ENCODE data around the gene MAMDC4.
"Not testable (repeated sequence)": the region's sequence is repeated elsewhere in the genome, so short reads cannot be mapped to it uniquely, and the experiment has no call there.

The MAMDC4 gene

GRCh38 chr9:136831002-136831719 is 21.0 kb upstream of the MAMDC4 start:
- Histone ChIP-seq H4K91ac (ENCODE audit: low read depth, low read length, poor library complexity) (no peak overlapping the region), H3K79me1 (ENCODE audit: low read depth, low read length) (peaks cover 9% of the 10 kb centered on the region), H2BK120ac (ENCODE audit: low read depth, low read length) (no peak overlapping the region), H3K4me2 (ENCODE audit: insufficient read depth, low read length, poor library complexity, severe bottlenecking) (no peak overlapping the region), H2AK5ac (ENCODE audit: low read depth, low read length) (no peak overlapping the region), H3K9ac (ENCODE audit: low read depth, low read length, poor library complexity) (peak overlapping the region; percentile 14), H2BK5ac (ENCODE audit: low read length) (no peak overlapping the region), H3K14ac (ENCODE audit: low read length) (no peak overlapping the region), H3K27me3 (ENCODE audit: control insufficient read depth in 3 of 3, insufficient read depth in 3 of 3, low read depth in 1 of 3, low read length in 3 of 3) (no peaks in the 10 kb centered on the region), H3K4me1 (ENCODE audit: control insufficient read depth in 2 of 2, insufficient read depth in 1 of 2, low read depth in 1 of 2, low read length in 2 of 2) (no peaks in the 10 kb centered on the region), H3K9me3 (replicated peaks in 1 of 2; ENCODE audit: control insufficient read depth in 2 of 2, insufficient read depth in 1 of 2, low read depth in 1 of 2, low read length in 2 of 2) (no peaks in the 10 kb centered on the region), H2AFZ (ENCODE audit: low read length) (no peak overlapping the region), H3K4ac (ENCODE audit: low read length) (no peak overlapping the region), H3K27ac (replicated peaks; ENCODE audit: low read length) (no peak overlapping the region), H3K18ac (ENCODE audit: low read length) (no peak overlapping the region), H4K8ac (ENCODE audit: low read depth, low read length) (no peak overlapping the region), H3K4me3 (ENCODE audit: low read length in 2 of 2) (peak overlapping the region in 1 of 2 donors; percentile 16), H3K23ac (ENCODE audit: low read depth, low read length, poor library complexity) (no peak overlapping the region), H2BK15ac (ENCODE audit: low read length) (no peak overlapping the region), H3K36me3 (replicated peaks in 1 of 2; ENCODE audit: control insufficient read depth in 2 of 2, insufficient read depth in 2 of 2, low read length in 2 of 2) (peaks cover 63 to 84% of the 10 kb centered on the region in 2 donors), H2BK12ac (ENCODE audit: low read length) (no peak overlapping the region)
- WGBS, 2 donors (ENCODE audit: extremely low coverage in 2 of 2, insufficient read length in 2 of 2, insufficient replicate concordance in 1 of 2) = no CpG with 5 or more reads among the region's 30 CpGs
- DNase-seq (ENCODE audit: low spot score) = no peak

- H4K91ac ChIP-seq (ENCODE audit: low read depth, low read length, poor library complexity) = no peak overlapping the region
- peaks cover 63 to 84% of the 10 kb centered on the region in 2 donors for H3K36me3 ChIP-seq (replicated peaks in 1 of 2; ENCODE audit: control insufficient read depth in 2 of 2, insufficient read depth in 2 of 2, low read length in 2 of 2)
- peak overlapping the region in 1 of 2 donors; percentile 52 for H3K4me3 ChIP-seq (ENCODE audit: low read length in 2 of 2)
- H3K23ac ChIP-seq (ENCODE audit: low read depth, low read length, poor library complexity) = peak overlapping the region; percentile 52
- no peak overlapping the region for H3K27ac ChIP-seq (replicated peaks; ENCODE audit: low read length)
- H2AFZ ChIP-seq (ENCODE audit: low read length) = no peak overlapping the region
- no CpG with 5 or more reads among the region's 23 CpGs for WGBS, 2 donors (ENCODE audit: extremely low coverage in 2 of 2, insufficient read length in 2 of 2, insufficient replicate concordance in 1 of 2)
- H3K79me1 ChIP-seq (ENCODE audit: low read depth, low read length) = peaks cover 5% of the 10 kb centered on the region
- no peak overlapping the region for H2BK12ac ChIP-seq (ENCODE audit: low read length)
- no peak overlapping the region for H2AK5ac ChIP-seq (ENCODE audit: low read depth, low read length)
- no peak overlapping the region for H3K4me2 ChIP-seq (ENCODE audit: insufficient read depth, low read length, poor library complexity, severe bottlenecking)
- no peak overlapping the region for H2BK15ac ChIP-seq (ENCODE audit: low read length)
- H3K4me1 ChIP-seq (ENCODE audit: control insufficient read depth in 2 of 2, insufficient read depth in 1 of 2, low read depth in 1 of 2, low read length in 2 of 2) = no peaks in the 10 kb centered on the region
- no peak overlapping the region for H3K18ac ChIP-seq (ENCODE audit: low read length)
- H3K9me3 ChIP-seq (replicated peaks in 1 of 2; ENCODE audit: control insufficient read depth in 2 of 2, insufficient read depth in 1 of 2, low read depth in 1 of 2, low read length in 2 of 2) = no peaks in the 10 kb centered on the region
- no peak overlapping the region for H2BK5ac ChIP-seq (ENCODE audit: low read length)
- H4K8ac ChIP-seq (ENCODE audit: low read depth, low read length) = no peak overlapping the region
- H3K27me3 ChIP-seq (ENCODE audit: control insufficient read depth in 3 of 3, insufficient read depth in 3 of 3, low read depth in 1 of 3, low read length in 3 of 3) = no peaks in the 10 kb centered on the region
- H3K9ac ChIP-seq (ENCODE audit: low read depth, low read length, poor library complexity) = no peak overlapping the region
- H2BK120ac ChIP-seq (ENCODE audit: low read depth, low read length) = no peak overlapping the region
- DNase-seq (ENCODE audit: low spot score) = no peak
- H3K14ac ChIP-seq (ENCODE audit: low read length) = no peak overlapping the region
- no peak overlapping the region for H3K4ac ChIP-seq (ENCODE audit: low read length)
Observed at GRCh38 chr9:136831720-136832104, 20.4 kb upstream of the MAMDC4 start.

- Histone ChIP-seq H3K36me3 (replicated peaks in 1 of 2; ENCODE audit: control insufficient read depth in 2 of 2, insufficient read depth in 2 of 2, low read length in 2 of 2) (peaks cover 59 to 82% of the 10 kb centered on the region in 2 donors), H3K4me1 (ENCODE audit: control insufficient read depth in 2 of 2, insufficient read depth in 1 of 2, low read depth in 1 of 2, low read length in 2 of 2) (no peaks in the 10 kb centered on the region), H3K27me3 (ENCODE audit: control insufficient read depth in 3 of 3, insufficient read depth in 3 of 3, low read depth in 1 of 3, low read length in 3 of 3) (no peaks in the 10 kb centered on the region), H3K9ac (ENCODE audit: low read depth, low read length, poor library complexity) (no peak overlapping the region), H2AK5ac (ENCODE audit: low read depth, low read length) (no peak overlapping the region), H3K9me3 (replicated peaks in 1 of 2; ENCODE audit: control insufficient read depth in 2 of 2, insufficient read depth in 1 of 2, low read depth in 1 of 2, low read length in 2 of 2) (no peaks in the 10 kb centered on the region), H3K4ac (ENCODE audit: low read length) (no peak overlapping the region), H2BK5ac (ENCODE audit: low read length) (no peak overlapping the region), H3K4me2 (ENCODE audit: insufficient read depth, low read length, poor library complexity, severe bottlenecking) (no peak overlapping the region), H3K18ac (ENCODE audit: low read length) (no peak overlapping the region), H3K79me1 (ENCODE audit: low read depth, low read length) (peaks cover 7% of the 10 kb centered on the region), H2BK120ac (ENCODE audit: low read depth, low read length) (no peak overlapping the region), H3K23ac (ENCODE audit: low read depth, low read length, poor library complexity) (no peak overlapping the region), H3K14ac (ENCODE audit: low read length) (no peak overlapping the region), H2BK12ac (ENCODE audit: low read length) (no peak overlapping the region), H4K91ac (ENCODE audit: low read depth, low read length, poor library complexity) (no peak overlapping the region), H2BK15ac (ENCODE audit: low read length) (no peak overlapping the region), H4K8ac (ENCODE audit: low read depth, low read length) (no peak overlapping the region), H3K4me3 (ENCODE audit: low read length in 2 of 2) (peak overlapping the region in 1 of 2 donors; percentile 25), H3K27ac (replicated peaks; ENCODE audit: low read length) (no peak overlapping the region), H2AFZ (ENCODE audit: low read length) (no peak overlapping the region)
- no peak for DNase-seq (ENCODE audit: low spot score)
- WGBS, 2 donors (ENCODE audit: extremely low coverage in 2 of 2, insufficient read length in 2 of 2, insufficient replicate concordance in 1 of 2) = no CpG with 5 or more reads among the region's 9 CpGs
Observed at GRCh38 chr9:136832581-136832980, 19.6 kb upstream of the MAMDC4 start.

GRCh38 chr9:136833381-136834048 is 18.6 kb upstream of the MAMDC4 start:
- H3K36me3 ChIP-seq (replicated peaks in 1 of 2; ENCODE audit: control insufficient read depth in 2 of 2, insufficient read depth in 2 of 2, low read length in 2 of 2) = peaks cover 50 to 82% of the 10 kb centered on the region in 2 donors
- not testable (repeated sequence) for H3K9ac ChIP-seq (ENCODE audit: low read depth, low read length, poor library complexity); DNase-seq (ENCODE audit: low spot score); H2BK15ac ChIP-seq (ENCODE audit: low read length); H3K4ac ChIP-seq (ENCODE audit: low read length); H3K4me1 ChIP-seq (ENCODE audit: control insufficient read depth in 2 of 2, insufficient read depth in 1 of 2, low read depth in 1 of 2, low read length in 2 of 2); H2BK12ac ChIP-seq (ENCODE audit: low read length); H3K18ac ChIP-seq (ENCODE audit: low read length); H2AK5ac ChIP-seq (ENCODE audit: low read depth, low read length); H3K23ac ChIP-seq (ENCODE audit: low read depth, low read length, poor library complexity); H2BK5ac ChIP-seq (ENCODE audit: low read length); H3K4me2 ChIP-seq (ENCODE audit: insufficient read depth, low read length, poor library complexity, severe bottlenecking); H3K27ac ChIP-seq (replicated peaks; ENCODE audit: low read length); H3K4me3 ChIP-seq (ENCODE audit: low read length in 2 of 2); H4K91ac ChIP-seq (ENCODE audit: low read depth, low read length, poor library complexity); H4K8ac ChIP-seq (ENCODE audit: low read depth, low read length); H2AFZ ChIP-seq (ENCODE audit: low read length); H3K27me3 ChIP-seq (ENCODE audit: control insufficient read depth in 3 of 3, insufficient read depth in 3 of 3, low read depth in 1 of 3, low read length in 3 of 3); H2BK120ac ChIP-seq (ENCODE audit: low read depth, low read length); H3K79me1 ChIP-seq (ENCODE audit: low read depth, low read length); H3K9me3 ChIP-seq (replicated peaks in 1 of 2; ENCODE audit: control insufficient read depth in 2 of 2, insufficient read depth in 1 of 2, low read depth in 1 of 2, low read length in 2 of 2); H3K14ac ChIP-seq (ENCODE audit: low read length)
- WGBS, 2 donors (ENCODE audit: extremely low coverage in 2 of 2, insufficient read length in 2 of 2, insufficient replicate concordance in 1 of 2) = no CpG with 5 or more reads among the region's 16 CpGs
